Right kidney (tissue), 1 donor: ENCODE data around the gene ZFAND2A.

ENCODE experiments used
- DNase-seq: peaks from one replicate; pipeline ENCODE4 v3.0.0-alpha.2; 2016

Gene ZFAND2A

DNA sequence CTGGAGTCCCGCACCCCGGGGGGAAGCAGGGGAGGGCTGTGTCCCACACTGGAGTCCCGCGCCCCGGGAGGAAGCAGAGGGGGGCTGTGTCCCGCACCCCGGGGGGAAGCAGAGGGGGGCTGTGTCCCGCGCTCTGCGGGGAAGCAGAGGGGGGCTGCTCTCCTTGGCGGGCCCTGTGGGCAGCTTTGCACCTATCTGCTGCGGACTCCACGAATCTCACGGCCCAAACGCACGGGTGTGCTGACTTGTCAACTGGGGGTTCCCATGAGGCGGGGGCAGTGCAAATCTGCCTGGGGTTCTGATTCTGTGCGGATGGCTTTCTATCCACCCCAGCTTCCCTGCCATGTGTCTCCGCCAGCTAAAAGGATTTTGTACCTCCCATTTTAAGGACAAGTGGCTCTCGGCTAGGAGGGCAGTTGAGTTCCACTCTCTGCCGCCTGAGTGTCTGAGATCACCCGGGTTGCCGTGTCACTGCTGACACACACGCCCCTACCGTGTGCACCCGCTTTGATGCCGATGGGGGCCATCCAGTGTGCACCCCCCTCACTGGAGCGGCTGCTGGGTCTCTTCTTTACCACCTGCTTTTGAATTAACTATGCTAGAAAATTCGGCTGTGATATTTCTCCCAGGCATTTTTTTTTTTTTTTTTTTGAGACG, 51.6 kb downstream of the ZFAND2A start:
- DNase-seq: no peak

DNA sequence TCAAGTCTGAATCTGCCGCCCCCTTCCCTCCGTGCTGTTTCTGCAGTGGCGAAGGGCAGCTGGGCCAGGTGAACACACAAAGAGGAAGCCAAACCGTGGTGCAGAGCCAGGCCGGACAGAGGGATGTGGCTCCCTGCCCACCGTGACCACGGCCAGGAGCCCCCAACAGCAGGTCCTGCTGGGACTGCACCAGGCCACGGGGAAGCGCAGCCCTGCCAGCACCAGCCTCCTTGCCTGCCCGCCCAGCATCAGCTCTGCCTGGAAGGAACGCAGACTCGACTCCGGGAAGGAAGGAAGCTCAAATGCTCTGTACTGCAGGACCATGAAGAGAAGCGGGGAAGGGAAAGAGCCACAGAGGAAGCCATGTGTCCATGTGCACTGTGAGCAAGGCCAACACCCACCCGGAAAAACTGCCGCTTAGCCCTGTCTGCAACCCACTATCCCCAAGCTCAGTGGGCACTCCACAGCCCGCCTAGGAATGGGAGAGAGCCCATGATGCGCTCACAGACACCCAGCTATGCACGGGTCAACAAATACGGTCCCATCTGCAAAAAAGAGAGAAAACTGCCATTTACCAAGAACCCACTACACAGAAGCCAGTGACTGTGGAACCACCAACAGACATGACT, 53.1 kb downstream of the ZFAND2A start:
- DNase-seq: no peak

DNA sequence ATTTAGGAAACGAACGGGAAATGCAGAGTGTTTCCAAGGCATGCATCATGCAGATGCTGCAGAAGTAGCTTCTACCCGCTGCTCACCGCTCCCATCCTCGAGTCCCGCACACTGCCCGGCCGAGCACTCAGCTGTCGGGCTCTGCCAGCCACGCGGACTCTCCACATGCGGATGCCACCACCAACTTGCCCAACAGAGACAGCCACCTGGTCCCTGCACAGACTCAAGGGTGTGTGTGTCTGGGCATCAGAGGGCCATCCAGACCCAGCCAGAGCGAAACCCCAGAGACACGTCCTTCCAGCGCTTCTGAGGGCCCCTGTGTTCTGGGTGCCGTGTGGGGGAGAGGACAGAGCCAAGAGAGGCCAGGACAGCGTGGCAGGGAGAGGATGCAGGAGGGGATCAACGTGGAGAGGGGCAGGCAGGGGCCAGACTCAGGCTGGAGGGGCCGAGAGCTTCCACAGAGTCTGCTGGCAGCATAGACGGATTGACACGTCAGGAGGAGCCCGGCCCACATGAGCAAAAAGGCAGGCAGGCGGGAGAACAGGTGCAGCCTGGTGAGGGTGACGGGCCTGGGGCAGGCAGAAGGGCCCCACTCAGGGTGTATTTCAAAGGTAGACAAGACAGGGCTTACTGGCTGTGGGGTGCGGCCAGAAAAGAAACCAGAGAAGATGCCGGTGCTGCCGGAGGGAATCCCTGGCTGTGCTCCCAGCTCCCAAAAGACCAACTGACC, 53.8 kb downstream of the ZFAND2A start:
- DNase-seq: no peak

GRCh38 chr7:1105189-1105588, 54.8 kb downstream of the ZFAND2A start:
- no peak for DNase-seq

GRCh38 chr7:1104516-1105179, 55.3 kb downstream of the ZFAND2A start:
- peak; percentile 4 for DNase-seq

- DNase-seq: peak; percentile 1
These were observed 56.0 kb downstream of the ZFAND2A start for GRCh38 chr7:1103789-1104515.

- peak; percentile 4 for DNase-seq
These were observed 56.8 kb downstream of the ZFAND2A start for GRCh38 chr7:1103009-1103788.
